ENCODE data around the gene COX19.

- TF ChIP-seq CTCF (conservative IDR thresholded peaks at IDR 0.05) = no peak
- no peak for TF ChIP-seq ZFX (IDR thresholded peaks at IDR 0.05)
These were observed 37.4 kb downstream of the COX19 start for GRCh38 chr7:937856-938484.

Data from C4-2B (cell line).